ENCODE results near the gene PRIMA1. TPM values are rescaled to one million over a fixed set of nuclear protein-coding genes. Genes with fewer than 3 reads are reported as not detected.

The PRIMA1 gene
- total RNA-seq, 1 experiment from 2014 or later = 2.3 TPM

DNA sequence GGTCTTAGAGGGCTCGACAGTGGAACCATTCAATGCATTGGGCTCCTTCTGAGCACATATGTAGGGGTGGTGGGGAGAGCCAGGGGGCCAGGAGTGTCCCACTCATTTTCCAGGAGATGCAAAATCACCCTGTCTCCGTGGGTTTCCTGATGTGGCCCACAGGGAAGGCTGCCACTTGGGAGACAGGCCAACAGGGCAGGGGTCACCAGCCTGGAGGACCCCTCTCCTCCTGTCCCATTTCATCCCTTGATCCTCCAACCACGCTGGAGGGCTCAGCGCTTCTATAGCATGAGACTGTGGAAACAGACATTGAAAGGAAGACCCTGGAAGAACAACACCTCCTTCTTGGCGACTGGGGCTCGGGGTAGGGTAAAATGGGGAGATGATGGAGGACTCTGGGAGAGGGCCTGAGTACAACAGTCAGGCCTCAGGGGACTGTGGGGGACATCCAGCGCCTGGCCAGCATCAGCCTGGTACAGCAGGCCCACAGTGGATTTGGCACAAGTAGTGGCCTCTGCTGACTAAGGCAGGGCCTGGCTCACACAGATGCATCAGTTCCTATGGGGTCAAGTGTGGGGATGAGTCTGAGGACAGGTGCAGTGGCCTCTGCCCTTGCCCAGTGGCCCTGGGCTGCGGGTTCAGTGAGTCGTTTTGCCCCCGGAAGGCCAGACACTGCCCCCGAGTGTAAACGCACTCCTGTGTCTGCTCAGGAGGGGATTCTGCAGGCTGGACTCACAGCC is 68.0 kb downstream of the PRIMA1 start:
- no peak overlapping the region for H3K18ac ChIP-seq (ENCODE audit: insufficient read length, low read depth, low read length)
- H3K27ac Mint-ChIP-seq = peak overlapping the region in 1 of 3 experiments; percentile 70; a peak in 1 of 7 replicates
- DNase-seq = peak; percentile 16

More for the DNA sequence above, 68.0 kb downstream of the PRIMA1 start:
- no peaks in the 10 kb centered on the region for H3K79me1 ChIP-seq (ENCODE audit: insufficient read depth, low read depth, low read length, poor library complexity, severe bottlenecking)
- H3K4ac ChIP-seq (ENCODE audit: low read depth, low read length) = no peak overlapping the region
- H3K4me3 Mint-ChIP-seq = no peak overlapping the region
- no peaks in the 10 kb centered on the region for H3K27me3 ChIP-seq (ENCODE audit: insufficient read depth, low read length)
- H3K4me2 ChIP-seq (ENCODE audit: insufficient read depth, insufficient read length, low read length) = no peak overlapping the region
- no CpG with 5 or more reads among the region's 12 CpGs for WGBS (ENCODE audit: extremely low coverage, insufficient read length, low lambda C conversion rate)
- H3K9me3 Mint-ChIP-seq = peaks cover 0 to 3% of the 10 kb centered on the region in 2 experiments; a peak in 2 of 5 replicates
- H3K4me1 Mint-ChIP-seq = peaks cover 3 to 5% of the 10 kb centered on the region in 2 experiments
- no peak overlapping the region for H2BK120ac ChIP-seq (ENCODE audit: low read depth, low read length, poor library complexity, severe bottlenecking)
- no peak overlapping the region for H2AK5ac ChIP-seq (ENCODE audit: insufficient read length, low read length)
- H3K14ac ChIP-seq (ENCODE audit: insufficient read depth, low read length) = no peak overlapping the region
- H2BK20ac ChIP-seq (ENCODE audit: low read depth, low read length, poor library complexity, severe bottlenecking) = no peak overlapping the region
- peaks cover 1% of the 10 kb centered on the region for H3K27me3 Mint-ChIP-seq (ENCODE audit: low read depth)
- no peaks in the 10 kb centered on the region for H3K79me2 ChIP-seq (ENCODE audit: insufficient read depth, low read length)
- no peak overlapping the region for H2BK15ac ChIP-seq (ENCODE audit: low read depth, low read length)
- H2BK12ac ChIP-seq (ENCODE audit: insufficient read length, low read depth, low read length) = no peak overlapping the region
- no peak overlapping the region for H3K23ac ChIP-seq (ENCODE audit: insufficient read length, low read depth, low read length)
- H3K23me2 ChIP-seq (ENCODE audit: insufficient read length, low read depth, low read length, poor library complexity, severe bottlenecking) = no peaks in the 10 kb centered on the region
- no peak overlapping the region for H3K27ac ChIP-seq (ENCODE audit: insufficient read length, low read depth, low read length)
- H3K9me3 ChIP-seq (ENCODE audit: control insufficient read depth, low read depth, low read length) = no peaks in the 10 kb centered on the region
- no peaks in the 10 kb centered on the region for H4K20me1 ChIP-seq (ENCODE audit: control insufficient read depth, insufficient read depth, insufficient read length)
- TF ChIP-seq, protein P1, sequence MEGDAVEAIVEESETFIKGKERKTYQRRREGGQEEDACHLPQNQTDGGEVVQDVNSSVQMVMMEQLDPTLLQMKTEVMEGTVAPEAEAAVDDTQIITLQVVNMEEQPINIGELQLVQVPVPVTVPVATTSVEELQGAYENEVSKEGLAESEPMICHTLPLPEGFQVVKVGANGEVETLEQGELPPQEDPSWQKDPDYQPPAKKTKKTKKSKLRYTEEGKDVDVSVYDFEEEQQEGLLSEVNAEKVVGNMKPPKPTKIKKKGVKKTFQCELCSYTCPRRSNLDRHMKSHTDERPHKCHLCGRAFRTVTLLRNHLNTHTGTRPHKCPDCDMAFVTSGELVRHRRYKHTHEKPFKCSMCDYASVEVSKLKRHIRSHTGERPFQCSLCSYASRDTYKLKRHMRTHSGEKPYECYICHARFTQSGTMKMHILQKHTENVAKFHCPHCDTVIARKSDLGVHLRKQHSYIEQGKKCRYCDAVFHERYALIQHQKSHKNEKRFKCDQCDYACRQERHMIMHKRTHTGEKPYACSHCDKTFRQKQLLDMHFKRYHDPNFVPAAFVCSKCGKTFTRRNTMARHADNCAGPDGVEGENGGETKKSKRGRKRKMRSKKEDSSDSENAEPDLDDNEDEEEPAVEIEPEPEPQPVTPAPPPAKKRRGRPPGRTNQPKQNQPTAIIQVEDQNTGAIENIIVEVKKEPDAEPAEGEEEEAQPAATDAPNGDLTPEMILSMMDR (conservative IDR thresholded peaks at IDR 0.05) = no peak
- H4K91ac ChIP-seq (ENCODE audit: insufficient read length, low read depth, low read length) = no peak overlapping the region
- H2AFZ ChIP-seq (ENCODE audit: low read length) = no peak overlapping the region
- no peak overlapping the region for H4K8ac ChIP-seq (replicated peaks; ENCODE audit: insufficient read length, low read depth, low read length)
- no peak overlapping the region for H3K9ac ChIP-seq (ENCODE audit: extremely low read depth, insufficient read length, low read length)
- no peak overlapping the region for H2BK5ac ChIP-seq (ENCODE audit: insufficient read length, low read length)
- no peaks in the 10 kb centered on the region for H3K4me1 ChIP-seq (ENCODE audit: insufficient read depth, low read length)
- no peaks in the 10 kb centered on the region; a peak in 3 of 7 replicates for H3K36me3 Mint-ChIP-seq (ENCODE audit: insufficient read depth in 1 of 3, low read depth in 3 of 3)
- H4K5ac ChIP-seq (ENCODE audit: insufficient read length, low read depth, low read length) = no peak overlapping the region
- H3K56ac ChIP-seq (ENCODE audit: insufficient read length, low read depth, low read length) = no peak overlapping the region
- H3T11ph ChIP-seq (ENCODE audit: low read length) = no peak overlapping the region

All from H9 (cell line).